ENCODE measurements around the gene PGS1.

PGS1 gene

GRCh38 chr17:78408476-78409050, 30.1 kb downstream of the PGS1 start:
- DNase-seq (ENCODE audit: low spot score) = no peak

GRCh38 chr17:78409191-78409928, 30.9 kb downstream of the PGS1 start:
- DNase-seq (ENCODE audit: low spot score) = no peak

GRCh38 chr17:78411241-78411857, 32.9 kb downstream of the PGS1 start:
- DNase-seq (ENCODE audit: low spot score) = no peak

- DNase-seq (ENCODE audit: low spot score) = peak; percentile 26
Observed at GRCh38 chr17:78412403-78412802, 34.0 kb downstream of the PGS1 start.

GRCh38 chr17:78414178-78415162, 36.0 kb downstream of the PGS1 start:
- peak; percentile 39 for DNase-seq (ENCODE audit: low spot score)

- DNase-seq (ENCODE audit: low spot score) = no peak
Observed at GRCh38 chr17:78415821-78416711, 37.6 kb downstream of the PGS1 start.

- no peak for DNase-seq (ENCODE audit: low spot score)
Observed at GRCh38 chr17:78416791-78417530, 38.5 kb downstream of the PGS1 start.

GRCh38 chr17:78417531-78417909, 39.1 kb downstream of the PGS1 start:
- no peak for DNase-seq (ENCODE audit: low spot score)

GRCh38 chr17:78418326-78419026, 40.0 kb downstream of the PGS1 start:
- DNase-seq (ENCODE audit: low spot score) = no peak

GRCh38 chr17:78419970-78420815, 41.7 kb downstream of the PGS1 start:
- no peak for DNase-seq (ENCODE audit: low spot score)

- no peak for DNase-seq (ENCODE audit: low spot score)
Observed at GRCh38 chr17:78421084-78421533, 42.7 kb downstream of the PGS1 start.

GRCh38 chr17:78421534-78422266, 43.3 kb downstream of the PGS1 start:
- peak; percentile 78 for DNase-seq (ENCODE audit: low spot score)

- DNase-seq (ENCODE audit: low spot score) = no peak
Observed at GRCh38 chr17:78422267-78422605, 43.8 kb downstream of the PGS1 start.

GRCh38 chr17:78422872-78423588, 44.6 kb downstream of the PGS1 start:
- no peak for DNase-seq (ENCODE audit: low spot score)

- no peak for DNase-seq (ENCODE audit: low spot score)
Observed at GRCh38 chr17:78423961-78424675, 45.7 kb downstream of the PGS1 start.

- DNase-seq (ENCODE audit: low spot score) = no peak
Observed at GRCh38 chr17:78425429-78425828, 47.0 kb downstream of the PGS1 start.
